NCI-H2029 (cell line): ENCODE results near the gene RERE.
A peak's percentile ranks its signal among the peaks of the same experiment; 100 is the strongest.

Experiments
- DNase-seq: peaks from one replicate; lab custom pipeline; 2025; lab: John Stamatoyannopoulos, UW

Gene RERE

GRCh38 chr1:8817412-8818324 lies at the start of gene RERE:
Gene RERE, minus strand, starts transcription at chr1:8817640.
- DNase-seq = peak; percentile 86

GRCh38 chr1:8866792-8867415 lies 49.5 kb upstream of the RERE start:
- DNase-seq = no peak

- DNase-seq = no peak
Observed at GRCh38 chr1:8866173-8866791, 48.8 kb upstream of the RERE start.

GRCh38 chr1:8864713-8865344 lies 47.4 kb upstream of the RERE start:
- no peak for DNase-seq

- no peak for DNase-seq
Observed at GRCh38 chr1:8863794-8864233, 46.4 kb upstream of the RERE start.

GRCh38 chr1:8863138-8863537 lies 45.7 kb upstream of the RERE start:
- DNase-seq = no peak

GRCh38 chr1:8862528-8862927 lies 45.1 kb upstream of the RERE start:
- DNase-seq = no peak

- no peak for DNase-seq
Observed at GRCh38 chr1:8860738-8861516, 43.5 kb upstream of the RERE start.

- peak; percentile 5 for DNase-seq
Observed at GRCh38 chr1:8858888-8859706, 41.7 kb upstream of the RERE start.

GRCh38 chr1:8858112-8858668 lies 40.8 kb upstream of the RERE start:
- DNase-seq = no peak

GRCh38 chr1:8856689-8857412 lies 39.4 kb upstream of the RERE start:
- no peak for DNase-seq

- no peak for DNase-seq
Observed at GRCh38 chr1:8854240-8854639, 36.8 kb upstream of the RERE start.

GRCh38 chr1:8851060-8851459 lies 33.6 kb upstream of the RERE start:
- DNase-seq = no peak

GRCh38 chr1:8848663-8849386 lies 31.4 kb upstream of the RERE start:
- DNase-seq = peak; percentile 94

GRCh38 chr1:8847990-8848389 lies 30.6 kb upstream of the RERE start:
- peak; percentile 66 for DNase-seq

- DNase-seq = peak; percentile 20
Observed at GRCh38 chr1:8846263-8846662, 28.8 kb upstream of the RERE start.

GRCh38 chr1:8845104-8846097 lies 28.0 kb upstream of the RERE start:
- no peak for DNase-seq

- DNase-seq = no peak
Observed at GRCh38 chr1:8844501-8845006, 27.1 kb upstream of the RERE start.
